A549 (cell line): ENCODE measurements around the gene RNGTT. TPM values are rescaled to one million over a fixed set of nuclear protein-coding genes. Genes with fewer than 3 reads are reported as not detected.
"Not testable (repeated sequence)": the region's sequence is repeated elsewhere in the genome, so short reads cannot be mapped to it uniquely, and the experiment has no call there.

ENCODE experiments used
- ATAC-seq, 2 experiments: fragments of 200-7000 bp in 1 of 2; fragments of >200 bp in 1 of 2; cut with Nextera tagmentation in 1 of 2; cut with Tn5 transposase in 1 of 2; 3 replicates each; pipeline versions ENCODE4 v1.8.0 to v1.9.1; 2018 to 2020; ENCODE audit warnings: mild to moderate bottlenecking in 1 of 2, moderate library complexity in 1 of 2
- CTCF ChIA-PET: fragments of 300-600 bp; sonication (Branson Sonifier 250); formaldehyde crosslinking; extraction: SDS; loops from one replicate; lab custom pipeline; 2021; ENCODE audit warnings: antibody characterized with exemption, inconsistent platforms; lab: Yijun Ruan, JAX
- POLR2A ChIA-PET: fragments of 350-600 bp; formaldehyde crosslinking; extraction: SDS; loops from one replicate; lab custom pipeline; 2021; ENCODE audit warnings: antibody characterized with exemption, inconsistent platforms; lab: Yijun Ruan, JAX
- DNase-seq, 2 experiments: peaks; one replicate each; pipeline versions ENCODE4 v3.0.0 to v3.0.0-alpha.2; 2011 to 2016; ENCODE audit warnings: low read depth in 1 of 2, low spot score in 1 of 2
- FAIRE-seq: peaks from 2 replicates; lab custom pipeline; 2011; peaks lifted over from hg19 to GRCh38; lab: Jason Lieb, UNC
- H3K27ac ChIP-seq, 2 experiments: fragments of >200 bp; sonication (Bioruptor Twin); formaldehyde crosslinking; 3 replicates each; pipeline ENCODE4 v1.5.1; 2016 to 2017
- H3K4me1 ChIP-seq: fragments of >200 bp; sonication (Bioruptor Twin); formaldehyde crosslinking; 3 replicates; pipeline ENCODE4 v1.6.1; 2016
- H3K4me2 ChIP-seq: fragments of >200 bp; sonication (Bioruptor Twin); formaldehyde crosslinking; 3 replicates; pipeline ENCODE4 v1.6.1; 2016
- H3K4me3 ChIP-seq: fragments of >200 bp; sonication (Bioruptor Twin); formaldehyde crosslinking; 3 replicates; pipeline ENCODE4 v1.5.1; 2016
- H3K9me3 ChIP-seq: fragments of >200 bp; sonication (Bioruptor Twin); formaldehyde crosslinking; 3 replicates; pipeline ENCODE4 v1.6.1; 2016
- CBX8 ChIP-seq: fragments of 200-600 bp; sonication (generic); IDR thresholded peaks from 2 replicates; pipeline ENCODE4 v1.6.1; 2016
- CEBPB ChIP-seq, 2 experiments: fragments of >200 bp in 1 of 2; sonication (Bioruptor Twin) in 1 of 2; formaldehyde crosslinking in 1 of 2; IDR thresholded peaks; 2 replicates each; pipeline ENCODE4 v1.6.1; 2012 to 2016
- EP300 ChIP-seq, 2 experiments: fragments of >200 bp; sonication (Bioruptor Twin); formaldehyde crosslinking; IDR thresholded peaks; 2 replicates in 1 of 2; 3 replicates in 1 of 2; pipeline ENCODE4 v1.6.1; 2016 to 2017
- ESRRA ChIP-seq: fragments of 150-350 bp; IDR thresholded peaks from 2 replicates; pipeline ENCODE4 v1.6.1; 2014; ENCODE audit warnings: mild to moderate bottlenecking, low read length, borderline replicate concordance
- FOSL2 ChIP-seq, 2 experiments: fragments of 450-650 bp in 1 of 2; fragments of >200 bp in 1 of 2; sonication (Bioruptor Twin) in 1 of 2; formaldehyde crosslinking; IDR thresholded peaks; 2 replicates each; pipeline versions ENCODE4 v1.5.0 to v1.6.1; 2016 to 2020; ENCODE audit warnings: mild to moderate bottlenecking in 1 of 2, moderate library complexity in 1 of 2
- GATA3 ChIP-seq: IDR thresholded peaks from 2 replicates; pipeline ENCODE4 v1.6.1; 2012; ENCODE audit warnings: borderline replicate concordance
- HDAC2 ChIP-seq: fragments of 200-600 bp; sonication (generic); IDR thresholded peaks from 2 replicates; pipeline ENCODE4 v1.6.1; 2016
- HEYL ChIP-seq: fragments of 250-450 bp; sonication (Bioruptor Pico); IDR thresholded peaks from 2 replicates; pipeline ENCODE4 v1.8.0; 2021; ENCODE audit warnings: mild to moderate bottlenecking, moderate library complexity
- HOXA7 ChIP-seq: fragments of 250-450 bp; sonication (Bioruptor Pico); IDR thresholded peaks from 2 replicates; pipeline ENCODE4 v1.5.0; 2020; ENCODE audit warnings: mild to moderate bottlenecking, moderate library complexity
- HOXB13 ChIP-seq: fragments of 250-450 bp; sonication (Bioruptor Pico); IDR thresholded peaks from 2 replicates; pipeline ENCODE4 v1.5.0; 2020; ENCODE audit warnings: low read depth, mild to moderate bottlenecking, moderate library complexity
- JUNB ChIP-seq: fragments of >200 bp; sonication (Bioruptor Twin); formaldehyde crosslinking; IDR thresholded peaks from 2 replicates; pipeline ENCODE4 v1.6.1; 2016
- MAZ ChIP-seq: fragments of 150-350 bp; IDR thresholded peaks from 2 replicates; pipeline ENCODE4 v1.6.1; 2014; ENCODE audit warnings: antibody characterized with exemption, low read depth, low read length, borderline replicate concordance
- MYC ChIP-seq: IDR thresholded peaks from 2 replicates; pipeline ENCODE4 v1.6.1; 2012; ENCODE audit warnings: mild to moderate bottlenecking, inconsistent platforms, low read length, improper control_type of control experiment, borderline replicate concordance
- NFE2L2 ChIP-seq: fragments of 150-350 bp; conservative IDR thresholded peaks from 2 replicates; pipeline ENCODE4 v1.6.1; 2014; ENCODE audit warnings: low read length
- NPAS2 ChIP-seq: fragments of 250-450 bp; sonication (Bioruptor Pico); IDR thresholded peaks from 2 replicates; pipeline ENCODE4 v1.8.0; 2022; ENCODE audit warnings: mild to moderate bottlenecking, moderate library complexity, borderline replicate concordance
- NR3C1 ChIP-seq: fragments of >200 bp; sonication (Bioruptor Twin); formaldehyde crosslinking; IDR thresholded peaks from 3 replicates; pipeline ENCODE4 v1.6.1; 2017
- POLR2AphosphoS2 ChIP-seq: conservative IDR thresholded peaks from 2 replicates; pipeline ENCODE4 v1.6.1; 2012; ENCODE audit warnings: low read length, improper control_type of control experiment, inconsistent platforms
- REST ChIP-seq: fragments of 200-600 bp; sonication (generic); IDR thresholded peaks from 2 replicates; pipeline ENCODE4 v1.6.1; 2016; ENCODE audit warnings: antibody characterized with exemption, mild to moderate bottlenecking, moderate library complexity
- RFX5 ChIP-seq: fragments of 450-650 bp; IDR thresholded peaks from 2 replicates; pipeline ENCODE4 v1.7.1; 2014; ENCODE audit warnings: antibody characterized with exemption, mild to moderate bottlenecking, moderate library complexity
- RNF2 ChIP-seq: fragments of 200-600 bp; sonication (generic); IDR thresholded peaks from 2 replicates; pipeline ENCODE4 v1.6.1; 2016; ENCODE audit warnings: low read depth, mild to moderate bottlenecking, antibody characterized with exemption, moderate library complexity, borderline replicate concordance
- TP53 ChIP-seq: fragments of 250-450 bp; sonication (Bioruptor Pico); IDR thresholded peaks from 2 replicates; pipeline ENCODE4 v1.5.0; 2021; ENCODE audit warnings: mild to moderate bottlenecking, moderate library complexity
- USF2 ChIP-seq: fragments of 450-650 bp; IDR thresholded peaks from 2 replicates; pipeline ENCODE4 v1.6.1; 2014; ENCODE audit warnings: antibody characterized with exemption
- ZFP36 ChIP-seq: fragments of 450-650 bp; IDR thresholded peaks from 2 replicates; pipeline ENCODE4 v1.6.1; 2014; ENCODE audit warnings: borderline replicate concordance; ENCODE audit not compliant: partially characterized antibody
- ZNF302 ChIP-seq: fragments of 250-450 bp; sonication (Bioruptor Pico); IDR thresholded peaks from 2 replicates; pipeline ENCODE4 v1.9.0; 2021; ENCODE audit warnings: inconsistent platforms, mild to moderate bottlenecking, moderate library complexity
- WGBS: methylation state at CpG from one replicate; pipeline ENCODE4 v1.1.6; 2017; ENCODE audit errors: missing lambda C conversion rate; 5-methylcytosine and 5-hydroxymethylcytosine counted together
- polyA plus RNA-seq, 4 experiments: library from polyadenylated mRNA; depleted of rRNA in 3 of 4; stranded (reverse); fragments of >200 nt; fragmentation: RNase III in 1 of 4; extraction: RNeasy Plus Mini Kit Qiagen cat#74134 plus additional on column Dnase treatment in 1 of 4; gene quantifications; 2 replicates in 3 of 4; 3 replicates in 1 of 4; pipeline ENCODE4 v1.2.3, GENCODE V29; 2011 to 2017
- TF ChIP-seq, protein P1 (sequence below): IDR thresholded peaks from 2 replicates; pipeline ENCODE4 v1.6.1; 2012; ENCODE audit warnings: low read depth, borderline replicate concordance
- TF ChIP-seq, protein P2 (sequence below): IDR thresholded peaks from 2 replicates; pipeline ENCODE4 v1.6.1; 2012
- TF ChIP-seq, protein P3 (sequence below): fragments of 150-350 bp; IDR thresholded peaks from 2 replicates; pipeline ENCODE4 v1.6.1; 2014; ENCODE audit warnings: low read depth, mild to moderate bottlenecking, low read length
- TF ChIP-seq, protein P4 (sequence below): fragments of >200 bp; sonication (Bioruptor Twin); formaldehyde crosslinking; IDR thresholded peaks from 3 replicates; pipeline ENCODE4 v1.6.1; 2016

The RNGTT gene
- polyA plus RNA-seq, 2 of the 4 experiments (the other 2 are of a cell fraction) = 11.6 to 15.0 TPM

- no peak overlapping the region for H3K4me3 ChIP-seq
- POLR2A ChIA-PET = no interaction called here
- CTCF ChIA-PET = interaction anchor here (1.8 kb wide), 1 partner anchor 58 kb away, joined by 4 read pairs; no protein-coding TSS in a partner anchor
- H3K4me2 ChIP-seq = no peak overlapping the region
- no peaks in the 10 kb centered on the region for H3K4me1 ChIP-seq
- no peak overlapping the region for H3K27ac ChIP-seq
- no peak for TF ChIP-seq ZNF302 (CRISPR knock-in tag)
- no peak for TF ChIP-seq HEYL
- no peak for TF ChIP-seq CEBPB (IDR thresholded peaks at IDR 0.05)
- no peak for TF ChIP-seq RNF2
- no peak for TF ChIP-seq HOXA7 (CRISPR knock-in tag)
- TF ChIP-seq GATA3 = no peak
- TF ChIP-seq REST = no peak
- TF ChIP-seq MYC = no peak
- TF ChIP-seq, protein P1, sequence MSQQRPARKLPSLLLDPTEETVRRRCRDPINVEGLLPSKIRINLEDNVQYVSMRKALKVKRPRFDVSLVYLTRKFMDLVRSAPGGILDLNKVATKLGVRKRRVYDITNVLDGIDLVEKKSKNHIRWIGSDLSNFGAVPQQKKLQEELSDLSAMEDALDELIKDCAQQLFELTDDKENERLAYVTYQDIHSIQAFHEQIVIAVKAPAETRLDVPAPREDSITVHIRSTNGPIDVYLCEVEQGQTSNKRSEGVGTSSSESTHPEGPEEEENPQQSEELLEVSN = no peak
- TF ChIP-seq, protein P2, sequence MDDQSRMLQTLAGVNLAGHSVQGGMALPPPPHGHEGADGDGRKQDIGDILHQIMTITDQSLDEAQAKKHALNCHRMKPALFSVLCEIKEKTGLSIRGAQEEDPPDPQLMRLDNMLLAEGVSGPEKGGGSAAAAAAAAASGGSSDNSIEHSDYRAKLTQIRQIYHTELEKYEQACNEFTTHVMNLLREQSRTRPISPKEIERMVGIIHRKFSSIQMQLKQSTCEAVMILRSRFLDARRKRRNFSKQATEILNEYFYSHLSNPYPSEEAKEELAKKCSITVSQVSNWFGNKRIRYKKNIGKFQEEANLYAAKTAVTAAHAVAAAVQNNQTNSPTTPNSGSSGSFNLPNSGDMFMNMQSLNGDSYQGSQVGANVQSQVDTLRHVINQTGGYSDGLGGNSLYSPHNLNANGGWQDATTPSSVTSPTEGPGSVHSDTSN = no peak
- TF ChIP-seq, protein P3, sequence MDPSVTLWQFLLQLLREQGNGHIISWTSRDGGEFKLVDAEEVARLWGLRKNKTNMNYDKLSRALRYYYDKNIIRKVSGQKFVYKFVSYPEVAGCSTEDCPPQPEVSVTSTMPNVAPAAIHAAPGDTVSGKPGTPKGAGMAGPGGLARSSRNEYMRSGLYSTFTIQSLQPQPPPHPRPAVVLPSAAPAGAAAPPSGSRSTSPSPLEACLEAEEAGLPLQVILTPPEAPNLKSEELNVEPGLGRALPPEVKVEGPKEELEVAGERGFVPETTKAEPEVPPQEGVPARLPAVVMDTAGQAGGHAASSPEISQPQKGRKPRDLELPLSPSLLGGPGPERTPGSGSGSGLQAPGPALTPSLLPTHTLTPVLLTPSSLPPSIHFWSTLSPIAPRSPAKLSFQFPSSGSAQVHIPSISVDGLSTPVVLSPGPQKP = no peak
- no peak for TF ChIP-seq USF2
- TF ChIP-seq ESRRA = no peak
- no peak for TF ChIP-seq FOSL2 (IDR thresholded peaks at IDR 0.05)
- no peak for TF ChIP-seq FOSL2 (CRISPR knock-in tag; IDR thresholded peaks at IDR 0.05)
- no peak for TF ChIP-seq HDAC2
- H3K9me3 ChIP-seq = peaks cover 10% of the 10 kb centered on the region; the same call in 2 of the 3 replicates
- ATAC-seq = no peak
- no peak for FAIRE-seq
- WGBS = 90% methylated on average over 5 of the region's 5 CpGs
- DNase-seq = no peak
Measured at GRCh38 chr6:88839280-88839679, 124.1 kb downstream of the RNGTT start.

- FAIRE-seq (no peak), ATAC-seq (no peak), DNase-seq (no peak)
- H3K4me2 ChIP-seq = no peak overlapping the region
- POLR2A ChIA-PET = no interaction called here
- no peaks in the 10 kb centered on the region for H3K4me1 ChIP-seq
- H3K4me3 ChIP-seq = no peak overlapping the region
- TF ChIP-seq RFX5 = no peak
- TF ChIP-seq MAZ = no peak
- no peak for TF ChIP-seq ZFP36
- TF ChIP-seq RNF2 = no peak
- TF ChIP-seq, protein P4, sequence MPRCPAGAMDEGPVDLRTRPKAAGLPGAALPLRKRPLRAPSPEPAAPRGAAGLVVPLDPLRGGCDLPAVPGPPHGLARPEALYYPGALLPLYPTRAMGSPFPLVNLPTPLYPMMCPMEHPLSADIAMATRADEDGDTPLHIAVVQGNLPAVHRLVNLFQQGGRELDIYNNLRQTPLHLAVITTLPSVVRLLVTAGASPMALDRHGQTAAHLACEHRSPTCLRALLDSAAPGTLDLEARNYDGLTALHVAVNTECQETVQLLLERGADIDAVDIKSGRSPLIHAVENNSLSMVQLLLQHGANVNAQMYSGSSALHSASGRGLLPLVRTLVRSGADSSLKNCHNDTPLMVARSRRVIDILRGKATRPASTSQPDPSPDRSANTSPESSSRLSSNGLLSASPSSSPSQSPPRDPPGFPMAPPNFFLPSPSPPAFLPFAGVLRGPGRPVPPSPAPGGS = no peak
- TF ChIP-seq CBX8 = no peak
- no peak for TF ChIP-seq NPAS2
- TF ChIP-seq EP300 (IDR thresholded peaks at IDR 0.05) = no peak
- TF ChIP-seq HEYL = no peak
- no peak for TF ChIP-seq JUNB
- TF ChIP-seq NFE2L2 = no peak
- TF ChIP-seq HOXB13 (CRISPR knock-in tag) = no peak
- TF ChIP-seq POLR2AphosphoS2 = no peak
- no peak for TF ChIP-seq NR3C1
- TF ChIP-seq CEBPB (IDR thresholded peaks at IDR 0.05) = no peak
- TF ChIP-seq TP53 (CRISPR knock-in tag) = no peak
- peaks cover 21% of the 10 kb centered on the region; the same call in 2 of the 3 replicates for H3K9me3 ChIP-seq
- CTCF ChIA-PET = interaction anchor here (0.6 kb wide), 1 partner anchor 8 kb away, joined by 4 read pairs; no protein-coding TSS in a partner anchor
- no peak overlapping the region for H3K27ac ChIP-seq
Measured at GRCh38 chr6:88835210-88835609, 128.2 kb downstream of the RNGTT start.

DNA sequence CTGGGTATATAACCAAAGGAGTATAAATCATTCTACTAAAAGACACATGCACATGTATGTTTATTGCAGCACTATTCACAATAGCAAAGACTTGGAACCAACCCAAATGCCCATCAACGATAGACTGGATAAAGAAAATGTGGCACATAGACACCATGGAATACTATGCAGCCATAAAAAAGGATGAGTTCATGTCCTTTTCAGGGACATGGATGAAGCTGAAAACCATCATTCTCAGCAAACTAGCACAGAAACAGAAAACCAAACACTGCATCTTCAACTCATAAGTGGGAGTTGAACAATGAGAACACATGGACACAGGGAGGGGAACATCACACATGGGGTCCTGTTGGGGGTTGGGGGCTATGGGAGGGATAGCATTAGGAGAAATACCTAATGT is 130.3 kb downstream of the RNGTT start:
- H3K4me2 ChIP-seq, CTCF ChIA-PET, H3K4me1 ChIP-seq, ATAC-seq, H3K27ac ChIP-seq, DNase-seq, H3K4me3 ChIP-seq, POLR2A ChIA-PET, FAIRE-seq: not testable (repeated sequence)
- peaks cover 21% of the 10 kb centered on the region; the same call in 2 of the 3 replicates for H3K9me3 ChIP-seq
- 88% methylated on average over 1 of the region's 1 CpG for WGBS
